Measurements from ENCODE around the gene SOX5. TPM values are rescaled to one million over a fixed set of nuclear protein-coding genes. Genes with fewer than 3 reads are reported as not detected.

SOX5 gene
- total RNA-seq, 4 donors from 2014 or later: 1.3 to 9.6 (median 3.3) TPM

GRCh38 chr12:23803540-23803939, 145.9 kb downstream of the SOX5 start:
- no peaks in the 10 kb centered on the region for H3K27me3 ChIP-seq
- no peak for DNase-seq
- ATAC-seq: no peak
- in situ Hi-C loops (cut with MboI; ENCODE audit: low sequenced_read_pairs in 4 of 4) (no loop called here), intact Hi-C loops (cut with DNase I; ENCODE audit: low total_unique reads) (no loop called here)
- no peaks in the 10 kb centered on the region for H3K4me1 ChIP-seq
- no peaks in the 10 kb centered on the region for H3K9me3 ChIP-seq
- H3K4me3 ChIP-seq: no peak overlapping the region
- no peaks in the 10 kb centered on the region for H3K36me3 ChIP-seq
- H3K27ac ChIP-seq: no peak overlapping the region
- TF ChIP-seq CTCF (IDR thresholded peaks at IDR 0.05 in 4 of 5, conservative IDR thresholded peaks at IDR 0.05 in 1 of 5): no peak
- TF ChIP-seq POLR2A (IDR thresholded peaks at IDR 0.05): no peak

- Histone ChIP-seq H3K27ac (no peak overlapping the region), H3K4me3 (no peak overlapping the region), H3K36me3 (no peaks in the 10 kb centered on the region), H3K4me1 (no peaks in the 10 kb centered on the region), H3K9me3 (no peaks in the 10 kb centered on the region), H3K27me3 (no peaks in the 10 kb centered on the region)
- ATAC-seq: no peak
- no peak for DNase-seq
- intact Hi-C loops (cut with DNase I; ENCODE audit: low total_unique reads): no loop called here
- TF ChIP-seq CTCF (IDR thresholded peaks at IDR 0.05 in 4 of 5, conservative IDR thresholded peaks at IDR 0.05 in 1 of 5) (no peak), POLR2A (IDR thresholded peaks at IDR 0.05) (no peak)
- in situ Hi-C loops (cut with MboI; ENCODE audit: low sequenced_read_pairs in 4 of 4): no loop called here
Measured at GRCh38 chr12:23795494-23795893, 154.0 kb downstream of the SOX5 start.

- in situ Hi-C loops (cut with MboI; ENCODE audit: low sequenced_read_pairs in 4 of 4): no loop called here
Measured at GRCh38 chr12:23781118-23781517, 168.4 kb downstream of the SOX5 start.

GRCh38 chr12:23775208-23775607, 174.3 kb downstream of the SOX5 start:
- intact Hi-C loops (cut with DNase I; ENCODE audit: low total_unique reads) (no loop called here), in situ Hi-C loops (cut with MboI; ENCODE audit: low sequenced_read_pairs in 4 of 4) (no loop called here)
- H3K27ac ChIP-seq: no peak overlapping the region
- H3K36me3 ChIP-seq: no peaks in the 10 kb centered on the region
- DNase-seq (no peak), ATAC-seq (no peak)
- no peak overlapping the region for H3K4me3 ChIP-seq
- no peaks in the 10 kb centered on the region for H3K4me1 ChIP-seq
- no peak for TF ChIP-seq POLR2A (IDR thresholded peaks at IDR 0.05)
- TF ChIP-seq CTCF (IDR thresholded peaks at IDR 0.05 in 4 of 5, conservative IDR thresholded peaks at IDR 0.05 in 1 of 5): no peak
- H3K27me3 ChIP-seq: no peaks in the 10 kb centered on the region
- H3K9me3 ChIP-seq: no peaks in the 10 kb centered on the region

More at GRCh38 chr12:23781118-23781517, 168.4 kb downstream of the SOX5 start:
- H3K9me3 ChIP-seq: no peaks in the 10 kb centered on the region
- H3K27ac ChIP-seq: no peak overlapping the region
- ATAC-seq (no peak), DNase-seq (no peak)
- no peaks in the 10 kb centered on the region for H3K27me3 ChIP-seq
- no peaks in the 10 kb centered on the region for H3K4me1 ChIP-seq
- H3K4me3 ChIP-seq: no peak overlapping the region
- intact Hi-C loops (cut with DNase I; ENCODE audit: low total_unique reads): no loop called here
- no peaks in the 10 kb centered on the region for H3K36me3 ChIP-seq
- no peak for TF ChIP-seq POLR2A (IDR thresholded peaks at IDR 0.05)
- no peak for TF ChIP-seq CTCF (IDR thresholded peaks at IDR 0.05 in 4 of 5, conservative IDR thresholded peaks at IDR 0.05 in 1 of 5)

GRCh38 chr12:23771240-23771949, 178.1 kb downstream of the SOX5 start:
- Histone ChIP-seq H3K4me3 (no peak overlapping the region), H3K27ac (no peak overlapping the region), H3K27me3 (no peaks in the 10 kb centered on the region), H3K36me3 (no peaks in the 10 kb centered on the region), H3K9me3 (no peaks in the 10 kb centered on the region), H3K4me1 (no peaks in the 10 kb centered on the region)
- peak; percentile 5 to 27 for DNase-seq
- TF ChIP-seq POLR2A (IDR thresholded peaks at IDR 0.05): no peak
- no peak for TF ChIP-seq CTCF (IDR thresholded peaks at IDR 0.05 in 4 of 5, conservative IDR thresholded peaks at IDR 0.05 in 1 of 5)
- in situ Hi-C loops (cut with MboI; ENCODE audit: low sequenced_read_pairs in 4 of 4): no loop called here
- intact Hi-C loops (cut with DNase I; ENCODE audit: low total_unique reads): no loop called here
- no peak for ATAC-seq

Data from gastrocnemius medialis (tissue), 4 donors.